Bronchial smooth muscle cell (primary cell): ENCODE results near the gene HSF2BP. TPM values are rescaled to one million over a fixed set of nuclear protein-coding genes. Genes with fewer than 3 reads are reported as not detected.

Experiments
- total RNA-seq: library from RNA; depleted of rRNA; stranded (reverse); fragments of >200 nt; gene quantifications from 2 replicates; pipeline ENCODE4 v1.2.1, GENCODE V29; 2014

Gene HSF2BP
- 0.77 and 1.6 TPM in 2 replicates for total RNA-seq

DNA sequence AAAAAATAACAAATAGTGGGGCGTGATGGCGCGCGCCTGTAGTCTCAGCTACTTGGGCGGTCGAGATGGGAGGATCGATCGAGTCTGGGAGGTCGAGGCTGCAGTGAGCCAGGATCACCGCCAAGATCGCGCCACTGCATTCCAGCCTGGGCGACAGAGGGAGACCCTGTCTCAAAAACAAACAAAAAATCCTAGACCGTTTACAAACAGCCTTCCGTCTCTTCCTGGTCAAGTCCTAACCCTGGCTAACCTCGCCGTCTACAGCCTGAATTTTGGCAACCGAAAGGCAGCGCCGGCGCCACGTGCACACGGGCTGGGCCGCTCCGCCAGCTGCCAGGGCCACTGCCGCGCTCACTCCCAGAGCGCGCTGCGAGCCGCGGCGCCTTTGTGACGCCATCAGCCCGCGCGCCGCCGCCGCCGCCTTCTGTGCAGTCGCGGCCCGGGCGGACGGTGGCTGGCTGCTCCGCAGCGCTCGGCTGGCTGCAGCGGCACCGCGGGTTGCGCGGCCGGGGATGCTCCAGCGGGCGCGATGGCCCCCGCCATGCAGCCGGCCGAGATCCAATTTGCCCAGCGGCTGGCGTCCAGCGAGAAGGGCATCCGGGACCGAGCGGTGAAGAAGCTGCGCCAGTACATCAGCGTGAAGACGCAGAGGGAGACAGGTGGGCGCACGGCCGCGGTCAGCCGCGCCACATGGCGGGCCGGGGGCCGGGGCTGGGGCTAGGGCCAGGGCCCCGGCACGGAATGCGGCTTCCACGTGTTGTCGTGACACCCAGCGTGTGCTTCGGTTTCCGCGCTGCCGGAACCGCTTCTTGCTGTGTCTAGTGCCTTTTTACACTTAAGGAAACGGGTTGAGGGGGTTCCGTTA lies at the start of gene HSF2BP, which contains the start of gene RRP1B:
HSF2BP (minus strand) TSS at position 353 of the 865 bp plus-strand sequence. CDS start 1,392 bp downstream, outside the sequence.
RRP1B (plus strand) TSS at position 425 of the 865 bp plus-strand sequence; CDS start at position 530, 105 bp downstream.

Other genes with a start within 250 kb of the HSF2BP start
- 0.32 and 0.52 TPM in 2 replicates for gene SIK1, start 232.4 kb downstream of the HSF2BP start, total RNA-seq
- gene RRP1B, start 72 bp upstream of the HSF2BP start, total RNA-seq: 10.5 and 11.8 TPM in 2 replicates
- gene PDXK, start 59.6 kb upstream of the HSF2BP start, total RNA-seq: 115 and 132 TPM in 2 replicates
- gene CSTB, start 116.8 kb upstream of the HSF2BP start, total RNA-seq: 19.9 and 21.6 TPM in 2 replicates
- gene RRP1, start 130.1 kb upstream of the HSF2BP start, total RNA-seq: 12.3 and 13.4 TPM in 2 replicates
- gene AGPAT3, start 205.7 kb upstream of the HSF2BP start, total RNA-seq: 21.4 and 38.6 TPM in 2 replicates